GM18505 (cell line): ENCODE data around the gene MSANTD2.

Experiments
- ATAC-seq: cut with Tn5 transposase; IDR thresholded peaks from one replicate; pipeline ENCODE4 v1.9.1; 2021; ENCODE audit not compliant: unreplicated experiment
- POLR2A ChIP-seq: IDR thresholded peaks from 4 replicates; pipeline ENCODE4 v1.6.1; 2011; ENCODE audit warnings: borderline replicate concordance; ENCODE audit not compliant: insufficient read depth, insufficient read length; ENCODE audit errors: extremely low read depth

Gene MSANTD2

DNA sequence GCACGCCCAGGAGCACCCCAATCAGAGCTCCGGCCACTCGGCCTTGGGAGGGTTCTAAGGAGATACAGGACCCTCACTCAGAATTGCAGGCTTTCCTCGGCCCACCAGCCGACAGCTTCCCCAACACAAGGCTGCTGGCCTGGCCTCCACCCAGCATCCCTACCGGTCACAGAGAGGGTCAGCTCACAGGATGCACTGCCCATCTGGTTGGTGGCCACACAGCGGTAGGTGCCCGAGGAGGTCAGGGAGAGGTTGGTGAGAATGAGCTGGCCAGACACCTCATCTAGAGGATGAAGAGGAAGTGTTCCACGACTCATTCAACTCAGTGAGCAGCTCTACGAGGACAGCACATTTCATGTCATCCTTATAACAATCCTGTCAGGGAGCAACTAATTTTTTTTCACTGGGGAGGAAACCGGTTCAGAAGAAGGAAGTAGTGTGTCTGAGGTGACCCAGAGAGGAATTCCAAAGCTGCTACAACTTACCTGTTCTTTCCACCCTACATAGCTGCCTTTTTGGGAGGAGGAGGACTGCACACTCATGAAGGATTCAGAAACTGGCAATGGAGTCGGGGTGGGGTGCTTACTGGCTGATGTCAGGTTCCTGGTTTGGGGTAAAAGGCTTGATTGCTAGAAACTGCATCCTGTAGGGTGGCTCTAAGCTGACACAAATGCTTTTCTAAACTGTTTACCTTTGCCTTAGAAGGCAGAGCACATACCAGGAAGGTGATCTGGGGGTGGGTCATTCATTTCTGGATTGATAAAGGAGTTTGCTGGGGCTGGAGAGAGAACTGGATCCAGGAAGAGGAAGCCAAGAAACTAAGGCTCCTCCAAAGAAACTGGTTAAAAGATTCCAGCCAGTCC is 51.5 kb downstream of the MSANTD2 start:
- ATAC-seq, result no peak
- no peak for TF ChIP-seq POLR2A

DNA sequence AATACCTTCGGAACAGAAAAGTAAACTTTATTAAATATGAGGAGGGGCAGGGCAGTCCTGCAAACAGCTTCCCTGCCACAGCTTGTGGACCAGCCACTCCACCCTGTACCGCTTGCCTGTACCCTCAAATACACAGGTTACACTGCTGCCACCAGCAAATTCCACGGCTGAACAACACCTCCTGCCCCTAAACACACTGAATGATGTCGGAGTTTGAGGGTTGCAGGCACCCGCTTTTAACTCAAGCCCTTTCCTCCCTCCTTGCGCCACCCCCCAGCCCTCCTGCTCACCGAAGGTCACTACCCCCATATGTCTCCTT is 52.1 kb downstream of the MSANTD2 start:
- no peak for ATAC-seq
- no peak for TF ChIP-seq POLR2A

DNA sequence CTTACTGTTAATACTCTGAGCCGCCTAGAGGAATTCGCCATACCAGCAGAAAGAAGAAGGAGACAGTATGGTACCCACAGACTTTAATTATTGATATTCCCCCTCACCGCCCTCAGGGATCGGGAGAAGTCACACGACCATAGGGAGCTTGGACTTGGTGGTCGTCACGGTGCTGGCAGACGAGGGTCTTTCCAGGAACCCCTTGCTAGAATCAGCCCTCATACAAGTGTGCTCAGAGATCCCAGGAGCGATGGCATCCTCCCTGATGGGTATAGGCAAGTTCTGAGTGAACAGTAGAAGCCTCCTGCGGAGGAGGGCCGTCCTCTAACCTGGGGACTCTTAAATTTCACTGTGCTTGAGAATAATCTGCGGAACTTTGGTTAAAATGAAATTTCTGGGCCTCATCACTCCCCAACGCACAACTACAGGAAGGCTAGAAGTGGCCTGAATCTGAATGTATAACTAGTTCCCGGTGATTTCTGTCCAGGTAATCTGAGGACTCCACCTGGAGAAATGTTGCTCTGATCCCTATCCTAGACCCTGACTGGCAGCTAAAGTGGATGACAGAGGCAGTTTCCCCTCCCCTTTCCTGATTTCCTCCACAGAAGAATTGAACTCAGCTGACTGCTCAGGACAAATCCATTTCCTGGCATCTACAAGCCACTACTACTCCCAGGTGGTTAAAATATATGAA is 52.7 kb downstream of the MSANTD2 start:
- no peak for TF ChIP-seq POLR2A
- no peak for ATAC-seq

DNA sequence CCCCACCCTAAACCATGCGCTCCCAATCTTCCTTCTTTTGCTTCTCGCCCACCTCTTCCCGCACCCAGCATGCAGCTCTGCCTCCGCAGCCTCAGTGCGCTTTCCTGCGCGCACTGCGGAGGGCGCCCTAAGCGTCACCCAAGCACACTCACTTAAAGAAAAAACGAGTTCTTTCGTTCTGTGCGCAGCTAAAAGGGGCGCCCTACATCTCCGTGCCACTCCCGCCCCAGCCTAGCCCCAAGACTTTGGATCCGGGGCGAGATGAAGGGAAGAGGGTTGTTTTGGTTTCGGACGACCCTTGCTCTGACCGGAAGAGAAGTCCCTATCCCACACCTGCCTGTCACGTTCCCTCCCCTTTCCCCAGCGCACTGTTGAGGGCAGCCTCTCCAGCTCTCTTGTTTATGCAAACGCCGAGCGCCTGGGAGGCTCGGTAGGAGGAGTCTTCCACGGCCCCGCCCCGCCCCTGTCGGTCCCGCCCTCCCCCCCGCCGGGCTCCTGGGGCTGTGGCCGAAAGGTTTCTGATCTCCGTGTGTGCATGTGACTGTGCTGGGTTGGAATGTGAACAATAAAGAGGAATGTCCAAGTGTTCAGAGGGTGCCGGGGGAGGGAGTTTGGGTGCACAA is 53.5 kb downstream of the MSANTD2 start:
- TF ChIP-seq POLR2A, result peak; percentile 71

DNA sequence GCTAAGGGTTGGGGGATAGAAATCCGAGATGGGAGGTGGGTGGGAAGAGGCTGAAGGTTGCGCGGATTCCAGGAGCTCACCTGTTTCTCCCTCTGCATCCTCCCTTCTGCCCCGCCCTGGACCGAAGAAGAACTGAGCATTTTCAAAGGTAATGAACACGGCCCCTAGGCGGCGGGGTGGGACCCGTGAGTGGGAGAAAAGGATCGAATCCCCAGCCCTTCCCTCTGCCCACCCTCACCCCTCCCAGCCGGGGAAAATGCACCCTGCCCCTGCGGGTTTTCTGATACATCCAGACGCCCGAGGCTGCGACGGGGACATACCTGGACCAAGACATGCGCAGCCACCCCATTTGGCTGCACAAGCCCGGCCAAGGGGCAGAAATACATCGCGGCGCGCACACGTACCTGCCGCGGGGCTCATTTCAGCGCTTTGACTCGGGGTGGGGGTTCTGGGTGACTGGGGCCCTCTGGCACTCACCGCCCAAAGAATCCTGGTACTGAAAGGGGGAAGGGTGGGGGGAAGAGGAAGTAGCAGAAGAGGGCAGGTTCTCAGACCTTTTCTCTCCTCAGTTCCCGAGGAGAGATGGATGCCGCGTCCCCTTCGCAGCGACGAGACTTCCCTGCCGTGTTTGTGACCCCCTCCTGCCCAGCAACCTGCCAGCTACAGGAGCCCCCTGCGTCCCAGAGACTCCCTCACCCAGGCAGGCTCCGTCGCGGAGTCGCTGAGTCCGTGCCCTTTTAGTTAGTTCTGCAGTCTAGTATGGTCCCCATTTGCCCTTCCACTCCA is 54.2 kb downstream of the MSANTD2 start:
- no peak for TF ChIP-seq POLR2A
- peak; percentile 23 for ATAC-seq

More for the DNA sequence above, 53.5 kb downstream of the MSANTD2 start:
- ATAC-seq, result peak; percentile 86

DNA sequence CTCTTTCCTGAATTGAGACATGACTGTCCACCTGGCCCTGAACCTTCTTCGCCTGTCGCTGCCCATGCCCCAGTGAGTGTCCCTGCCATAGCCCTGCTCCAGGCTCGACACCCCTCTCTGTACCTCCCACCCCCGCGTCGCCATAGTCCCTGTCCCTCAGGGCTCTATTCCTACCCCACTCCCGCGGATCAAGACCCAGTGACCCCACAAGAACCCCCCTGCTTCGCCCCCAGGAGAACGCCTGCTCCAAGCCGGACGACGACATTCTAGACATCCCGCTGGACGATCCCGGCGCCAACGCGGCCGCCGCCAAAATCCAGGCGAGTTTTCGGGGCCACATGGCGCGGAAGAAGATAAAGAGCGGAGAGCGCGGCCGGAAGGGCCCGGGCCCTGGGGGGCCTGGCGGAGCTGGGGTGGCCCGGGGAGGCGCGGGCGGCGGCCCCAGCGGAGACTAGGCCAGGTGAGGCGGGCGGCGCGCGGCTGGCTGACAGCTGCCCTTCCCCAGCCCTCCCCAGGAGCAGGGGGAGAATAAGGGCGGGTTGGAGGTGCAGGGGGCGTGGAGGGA is 54.9 kb downstream of the MSANTD2 start:
- ATAC-seq, result no peak

DNA sequence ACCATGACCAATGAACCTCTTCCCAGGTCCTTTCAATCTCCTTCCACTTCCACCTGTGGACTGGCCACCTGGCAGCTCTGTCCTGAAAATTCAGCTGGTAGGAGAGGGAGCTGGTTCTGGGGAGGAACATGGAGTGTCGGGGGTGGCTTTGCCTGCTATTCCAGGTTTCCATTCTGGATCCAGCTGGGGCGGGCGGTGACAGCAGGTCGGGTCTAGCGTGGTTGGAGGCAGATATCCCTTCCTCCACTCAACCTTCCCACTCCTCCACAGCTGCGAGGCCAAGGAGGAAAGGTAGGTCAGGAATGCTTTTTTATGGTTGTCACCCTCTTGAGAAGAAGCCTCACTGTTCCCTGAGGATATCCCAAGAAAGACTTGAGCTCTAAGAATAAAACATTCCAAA is 57.2 kb downstream of the MSANTD2 start:
- TF ChIP-seq POLR2A, result no peak
- no peak for ATAC-seq

More for the DNA sequence above, 54.9 kb downstream of the MSANTD2 start:
- no peak for TF ChIP-seq POLR2A

DNA sequence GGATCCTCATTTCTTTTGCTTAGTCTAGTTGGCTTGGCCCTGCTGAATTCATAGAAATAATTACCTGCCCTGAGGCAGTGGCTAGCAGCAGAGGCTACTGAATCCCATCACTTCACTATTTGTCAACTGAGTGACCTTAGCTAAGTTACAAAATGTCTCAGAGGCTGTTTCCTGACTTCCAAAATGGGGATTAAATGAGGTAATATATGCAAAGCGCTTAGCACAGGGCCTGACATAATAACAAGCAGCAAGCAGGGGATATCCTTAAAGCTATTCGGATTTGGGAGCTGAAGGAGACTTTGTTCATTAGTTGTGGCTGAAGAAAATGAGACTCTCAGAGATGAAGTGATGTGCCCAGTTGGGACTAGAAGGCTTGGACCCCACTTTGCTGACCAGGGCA is 57.7 kb downstream of the MSANTD2 start:
- TF ChIP-seq POLR2A, result no peak
- no peak for ATAC-seq

DNA sequence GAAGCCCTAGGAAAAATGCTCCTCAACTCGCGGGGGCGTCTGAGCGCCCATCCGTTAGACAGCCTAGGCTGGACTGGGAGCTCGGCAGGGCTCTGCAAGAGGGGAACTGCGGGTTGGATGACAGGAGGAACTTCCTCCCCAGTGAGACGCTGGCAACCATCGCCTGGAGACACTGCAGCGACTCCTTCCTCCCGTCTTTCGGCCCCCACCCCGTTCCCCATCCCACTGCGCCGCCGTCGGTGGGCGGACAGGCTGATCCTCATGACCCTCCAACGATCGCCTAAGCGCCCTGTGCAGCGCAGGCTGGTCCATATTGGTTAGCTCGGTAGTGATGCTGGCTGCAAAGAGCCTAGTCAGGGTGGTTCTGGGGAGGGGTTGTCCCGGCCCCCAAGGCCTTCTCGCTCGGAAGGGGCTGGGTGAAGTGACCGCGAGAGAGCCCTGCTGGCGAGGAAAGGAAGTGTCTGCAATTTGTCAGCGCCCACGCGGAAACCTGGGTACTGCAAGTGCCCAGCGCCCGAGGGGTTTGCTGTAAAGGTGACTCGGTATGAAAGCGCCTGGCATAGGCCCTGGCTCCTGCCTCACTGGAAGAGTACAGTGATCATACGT is 59.8 kb downstream of the MSANTD2 start:
- no peak for TF ChIP-seq POLR2A
- ATAC-seq, result peak; percentile 38

DNA sequence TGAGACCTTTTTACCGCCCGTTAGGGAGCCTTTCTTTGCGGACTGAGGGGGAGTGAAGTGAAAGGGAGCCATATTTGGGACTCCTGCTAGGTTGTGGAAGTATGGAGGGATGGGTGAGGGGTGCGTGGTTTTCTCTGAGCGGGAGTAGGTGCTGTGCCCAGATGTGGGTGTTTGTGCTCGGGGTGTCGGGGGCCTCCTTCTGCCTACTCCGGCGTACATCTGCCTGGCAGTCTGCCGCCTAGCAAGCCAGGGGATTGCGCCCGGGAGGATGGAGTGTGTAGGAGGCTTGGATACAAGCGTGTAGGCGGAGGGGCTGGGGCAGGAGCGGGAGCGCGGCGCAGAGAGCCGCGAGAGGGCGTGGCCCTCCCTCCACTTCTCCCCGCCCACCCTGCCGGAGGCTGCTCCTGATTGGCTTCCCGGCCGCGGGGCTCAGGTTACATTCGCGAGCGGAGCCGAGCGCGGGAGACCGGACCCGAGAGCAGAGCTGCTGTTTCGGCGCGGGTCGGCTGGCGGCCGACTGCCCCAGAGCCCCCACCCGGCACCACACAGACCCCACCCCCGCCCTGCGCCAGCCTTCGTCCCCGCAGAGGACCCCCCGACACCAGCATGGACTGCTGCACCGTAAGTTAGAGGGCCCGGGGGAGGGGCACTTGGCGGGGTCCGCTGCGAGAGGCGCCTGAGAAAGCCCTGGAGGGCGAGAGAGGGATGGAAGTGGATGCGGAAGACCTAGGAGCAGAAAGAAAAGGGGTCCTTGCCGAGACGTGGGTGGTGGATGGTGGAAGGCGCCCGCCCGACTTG is 60.5 kb downstream of the MSANTD2 start, which contains the start of gene NRGN:
TSS of gene NRGN (plus strand) at position 464 of the 798 bp plus-strand sequence. CDS start at position 607, 143 bp downstream.
- no peak for TF ChIP-seq POLR2A
- peak; percentile 97 for ATAC-seq

DNA sequence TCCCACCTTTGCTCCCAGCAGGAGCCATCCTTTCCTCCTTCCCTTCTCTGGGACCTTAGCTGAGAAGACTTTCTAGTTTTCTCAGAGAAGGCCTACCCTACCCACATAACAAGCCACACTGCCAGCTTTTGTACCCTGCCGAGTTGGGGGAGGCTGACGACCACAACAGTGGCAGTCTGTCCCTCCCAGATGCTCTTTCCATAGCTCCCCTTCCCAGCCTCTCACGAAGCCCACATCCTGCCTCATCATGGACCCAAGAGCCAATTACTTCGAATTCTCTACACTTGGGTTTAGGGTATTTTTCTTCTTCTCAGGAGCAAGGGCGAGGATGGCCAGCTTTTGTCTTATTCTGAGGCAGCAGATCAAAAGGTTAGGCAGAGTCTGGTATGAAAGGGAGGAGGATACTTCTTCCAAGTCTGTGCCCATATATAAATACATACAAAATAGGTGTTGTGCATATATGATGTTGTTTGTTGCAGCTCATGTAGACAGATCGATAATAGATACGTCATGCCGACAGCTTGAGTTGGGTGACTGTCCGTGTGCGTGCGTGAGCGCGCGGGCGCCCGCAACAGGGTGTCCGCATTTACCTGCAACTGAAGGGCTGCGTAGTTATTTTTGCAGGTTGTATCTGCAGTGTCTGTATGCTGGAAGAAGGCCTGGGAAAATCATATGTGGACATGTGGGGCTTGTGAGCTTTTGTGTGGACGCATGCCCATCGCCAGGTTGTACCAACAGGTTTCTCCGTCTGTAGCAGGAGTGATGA is 61.3 kb downstream of the MSANTD2 start:
- no peak for ATAC-seq
- no peak for TF ChIP-seq POLR2A
